ENCODE results near the gene PHACTR1.
"Not testable (repeated sequence)": the region's sequence is repeated elsewhere in the genome, so short reads cannot be mapped to it uniquely, and the experiment has no call there.

The PHACTR1 gene

GRCh38 chr6:12750416-12750815 lies 33.8 kb downstream of the PHACTR1 start:
- DNase-seq: no peak

DNA sequence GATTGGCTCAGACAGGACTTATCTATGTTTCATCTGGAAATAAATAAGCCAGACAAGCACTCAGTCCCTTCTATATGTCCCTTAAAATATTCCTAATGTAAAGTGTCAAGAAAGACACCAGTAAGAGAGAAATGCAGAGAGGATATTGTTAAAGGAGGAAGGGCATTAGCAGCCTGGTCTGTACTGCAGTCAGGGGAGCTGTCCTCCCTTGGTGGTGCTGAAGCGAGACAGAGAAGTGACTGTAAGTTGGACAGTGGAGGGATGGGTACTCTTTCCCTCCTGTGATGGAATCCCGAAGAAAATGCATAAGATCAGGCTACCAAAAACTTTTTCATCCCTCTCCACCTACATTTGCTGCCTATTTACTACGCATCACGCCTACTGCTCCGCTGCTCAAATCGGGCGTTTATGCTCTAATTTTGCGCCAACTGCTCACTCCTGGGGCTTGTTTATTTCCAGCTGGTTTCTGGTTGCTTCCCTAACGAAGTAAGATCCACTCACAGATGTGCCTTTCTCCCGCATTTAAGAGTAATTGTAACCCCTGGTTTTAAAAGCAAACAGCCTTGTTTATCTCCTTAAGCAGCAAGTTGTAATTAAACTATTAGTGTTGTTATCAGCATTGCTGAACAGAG lies 35.2 kb downstream of the PHACTR1 start:
- no peak for DNase-seq

- DNase-seq: no peak
Observed at GRCh38 chr6:12753036-12753435, 36.5 kb downstream of the PHACTR1 start.

DNA sequence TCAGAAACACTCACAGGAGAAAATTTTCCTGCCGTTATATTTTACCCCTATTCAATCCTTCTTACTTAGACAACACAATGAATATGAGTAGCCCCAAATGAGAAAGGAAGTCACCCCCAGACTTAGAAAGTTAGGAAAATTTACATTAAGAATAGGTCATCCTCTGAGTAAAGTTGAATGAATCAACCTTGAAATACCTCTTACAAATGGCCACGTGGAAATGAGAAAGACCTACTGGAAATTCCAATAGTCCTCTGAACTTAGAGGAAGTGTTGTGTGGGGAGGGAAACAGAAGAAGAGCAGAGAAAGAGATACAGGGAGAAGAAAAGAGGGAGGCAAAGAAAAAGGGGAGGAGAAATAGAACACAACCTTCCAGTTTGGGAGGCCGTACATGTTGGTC lies 43.7 kb downstream of the PHACTR1 start:
- no peak for DNase-seq

DNA sequence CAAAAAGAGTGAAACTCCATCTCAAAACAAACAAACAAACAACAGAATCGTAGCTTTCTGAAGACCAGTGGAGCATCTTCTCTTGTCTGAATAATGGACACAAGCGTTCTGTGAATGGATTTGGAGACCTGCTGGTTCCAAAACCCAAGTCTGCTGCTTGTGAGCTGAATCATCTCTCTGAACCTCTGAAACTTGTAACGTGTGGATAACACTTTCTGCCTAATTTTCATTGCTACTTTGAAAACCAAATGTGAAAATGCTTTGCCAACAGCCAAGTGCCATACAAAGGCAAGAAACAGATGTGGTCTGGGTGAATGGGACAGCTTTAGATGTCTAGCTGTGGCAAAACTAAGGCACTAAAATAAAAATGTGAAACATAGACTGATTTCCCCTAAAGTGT lies 44.3 kb downstream of the PHACTR1 start:
- DNase-seq: no peak

DNA sequence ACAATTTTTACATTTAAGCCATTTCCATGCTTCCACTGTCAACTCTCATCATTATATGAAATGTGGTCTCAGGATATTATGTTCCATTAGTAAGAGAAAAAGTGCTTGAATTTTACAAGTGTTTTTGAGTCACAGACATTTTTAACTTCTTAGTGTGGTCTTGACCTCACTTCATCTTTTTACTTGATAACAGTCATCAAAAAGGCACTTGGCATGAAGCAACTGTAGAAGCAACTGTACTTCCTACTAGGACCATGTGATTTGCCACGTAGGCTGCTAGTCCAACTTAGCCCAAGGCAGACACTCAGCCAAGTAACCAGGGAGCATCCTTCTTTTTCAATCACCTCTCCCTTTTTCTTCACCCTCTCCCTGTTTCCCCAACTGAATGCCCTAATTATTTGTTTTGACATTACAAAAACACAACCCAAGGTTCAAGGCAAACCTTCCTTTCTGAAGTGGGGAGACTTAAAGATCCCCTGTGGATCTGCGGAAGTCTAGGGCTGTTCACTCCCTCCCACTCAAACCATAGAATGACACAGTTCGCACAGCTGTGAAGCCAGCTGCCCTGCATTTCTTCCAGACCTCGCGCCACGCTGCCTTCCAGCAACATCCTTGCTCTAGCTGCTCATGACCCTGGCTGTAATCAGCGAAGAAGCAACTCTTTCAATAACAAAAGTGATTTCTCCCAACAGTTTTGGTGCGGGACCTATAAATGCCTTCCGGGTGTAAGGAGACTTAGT lies 45.0 kb downstream of the PHACTR1 start:
- no peak for DNase-seq

DNA sequence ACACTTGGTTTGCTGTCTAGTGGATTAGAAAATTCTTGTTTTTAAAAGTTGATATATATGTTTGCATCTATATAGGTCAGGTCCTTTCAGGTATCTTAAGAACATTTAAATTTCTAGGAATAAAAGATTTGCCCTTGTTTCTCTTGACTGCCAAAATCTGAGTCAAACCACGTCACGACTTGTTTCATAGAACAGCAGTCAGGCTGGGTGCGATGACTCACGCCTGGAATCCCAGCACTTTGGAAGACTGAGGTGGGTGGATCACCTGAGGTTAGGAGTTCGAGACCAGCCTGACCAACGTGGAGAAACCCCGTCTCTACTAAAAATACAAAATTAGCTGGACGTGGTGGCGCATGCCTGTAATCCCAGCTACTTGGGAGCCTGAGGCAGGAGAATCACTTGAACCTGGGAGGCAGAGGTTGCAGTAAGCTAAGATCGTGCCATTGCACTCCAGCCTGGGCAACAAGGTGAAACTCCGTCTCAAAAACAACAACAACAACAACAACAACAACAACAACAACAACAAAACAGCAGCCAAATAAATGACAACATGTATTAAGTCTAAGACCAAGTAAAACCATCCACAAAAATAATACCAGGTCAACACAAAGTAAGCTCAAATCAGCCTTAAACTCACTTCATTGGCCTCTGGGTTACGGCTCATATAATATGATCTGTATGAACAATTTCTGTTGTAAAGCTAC lies 46.3 kb downstream of the PHACTR1 start:
- DNase-seq: not testable (repeated sequence)

DNA sequence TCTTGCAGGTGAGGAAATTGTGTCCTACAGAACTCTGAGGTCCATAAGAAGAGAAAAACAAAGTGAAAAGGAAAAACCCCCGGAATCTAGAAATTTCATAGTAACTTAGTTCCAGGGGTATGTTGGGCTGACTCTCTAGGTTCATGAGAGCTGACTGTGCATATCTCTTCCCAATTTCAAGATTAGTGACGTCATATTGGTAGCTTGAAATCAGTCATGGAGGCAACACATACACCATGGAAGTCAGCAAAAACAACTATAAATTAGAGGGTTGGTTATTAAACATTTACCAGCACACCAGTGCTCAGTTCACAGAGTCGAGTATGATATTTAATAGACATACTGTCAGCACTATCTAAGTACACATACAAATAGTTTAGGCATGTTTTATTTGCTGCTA lies 49.8 kb downstream of the PHACTR1 start:
- DNase-seq: no peak

DNA sequence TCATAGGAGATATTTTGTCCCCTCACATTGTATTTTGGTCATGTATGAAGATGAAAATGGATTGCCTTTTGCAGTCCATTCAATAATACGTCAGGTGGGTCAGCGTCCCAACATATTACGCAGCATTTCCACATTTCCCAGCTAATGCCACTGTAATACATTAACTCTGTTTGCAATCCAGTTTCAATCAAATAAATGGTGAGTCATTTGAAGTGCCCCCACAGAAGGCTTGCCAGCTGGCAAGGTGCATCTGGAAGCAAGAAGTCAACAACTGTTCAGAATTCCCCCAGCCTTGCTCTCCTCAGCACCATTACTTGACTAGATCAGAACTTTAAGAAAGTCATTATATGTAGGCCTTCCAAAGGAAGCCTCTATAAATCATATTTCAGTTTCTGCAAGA lies 50.4 kb downstream of the PHACTR1 start:
- no peak for DNase-seq

- DNase-seq: no peak
Observed at GRCh38 chr6:12769556-12770256, 53.1 kb downstream of the PHACTR1 start.

GRCh38 chr6:12772416-12772815 lies 55.8 kb downstream of the PHACTR1 start:
- no peak for DNase-seq

DNA sequence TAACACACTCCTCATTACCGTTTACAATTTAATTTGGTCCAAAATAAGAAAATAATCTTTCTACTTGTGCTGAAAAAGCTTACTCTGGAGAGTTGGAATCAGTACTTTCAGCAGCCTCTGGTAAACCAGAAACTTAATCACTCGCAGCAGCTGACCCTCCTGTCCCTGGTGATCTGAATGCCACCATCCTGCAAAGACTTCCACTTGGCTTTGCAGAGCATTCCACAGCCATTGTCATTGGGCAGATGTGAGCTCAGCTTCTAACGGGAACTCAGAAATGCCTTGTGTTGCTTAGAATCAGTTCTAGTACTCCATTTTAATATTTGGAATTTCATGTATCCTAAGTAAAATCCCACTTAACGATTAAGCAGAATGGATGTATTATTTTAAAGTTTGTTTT lies 59.7 kb downstream of the PHACTR1 start:
- DNase-seq: no peak

- no peak for DNase-seq
Observed at GRCh38 chr6:12779772-12780171, 63.2 kb downstream of the PHACTR1 start.

DNA sequence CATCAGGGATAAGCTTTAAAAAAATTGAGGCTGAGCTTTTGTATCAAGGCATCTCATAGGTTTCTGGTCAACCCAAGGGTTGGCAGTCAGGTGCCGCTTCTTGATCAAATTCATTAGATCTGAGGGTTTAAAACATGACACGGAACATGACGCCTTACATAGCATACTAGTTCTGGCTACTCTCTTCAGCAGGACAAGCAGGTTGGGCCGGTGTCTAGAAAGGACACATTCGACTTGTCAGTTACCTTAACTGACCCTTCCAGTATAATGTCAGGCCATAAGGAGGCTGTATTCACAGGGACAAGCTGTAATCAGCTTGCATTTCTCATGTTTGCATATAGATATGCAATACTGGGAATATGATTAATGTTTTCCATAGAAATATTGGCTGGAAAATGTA lies 65.6 kb downstream of the PHACTR1 start:
- no peak for DNase-seq

DNA sequence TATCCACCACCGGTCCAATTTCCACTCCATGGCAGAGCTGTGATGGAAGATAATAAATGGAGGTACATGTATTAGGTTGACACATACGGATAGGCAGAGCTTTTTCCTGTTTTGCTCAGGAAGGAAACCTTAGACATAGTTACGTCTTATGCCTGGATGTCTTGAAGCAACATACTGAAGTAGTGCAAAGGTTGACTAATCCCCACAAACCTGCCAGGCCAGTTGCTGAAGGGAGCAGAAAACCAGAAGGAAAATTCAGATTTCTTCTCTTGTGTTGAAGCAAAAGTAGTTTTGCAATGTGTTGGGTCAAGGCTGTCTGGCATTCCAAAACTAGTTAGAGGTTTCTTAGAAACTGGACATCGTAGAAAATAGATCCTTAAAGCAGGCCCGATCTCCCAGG lies 68.7 kb downstream of the PHACTR1 start:
- no peak for DNase-seq

- DNase-seq: no peak
Observed at GRCh38 chr6:12785921-12786320, 69.4 kb downstream of the PHACTR1 start.

DNA sequence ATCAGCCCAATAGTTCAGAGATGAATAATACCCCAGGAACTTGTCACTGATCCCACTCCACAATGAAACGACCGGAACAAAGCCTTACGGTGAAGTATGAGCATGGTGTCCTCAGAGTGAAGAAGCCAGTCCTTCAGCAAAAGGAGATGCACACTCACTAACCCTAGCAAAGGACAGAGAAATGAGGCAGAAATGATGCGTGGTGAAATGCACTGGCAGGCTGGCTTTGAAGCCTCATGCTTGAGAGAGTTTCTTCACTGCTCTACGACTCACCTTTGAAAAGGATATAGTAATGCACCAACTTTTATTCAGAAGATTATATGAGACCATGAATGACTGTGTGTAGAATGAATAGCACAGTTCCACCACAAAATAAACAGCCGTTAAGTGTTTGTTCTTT lies 74.8 kb downstream of the PHACTR1 start:
- DNase-seq: no peak

DNA sequence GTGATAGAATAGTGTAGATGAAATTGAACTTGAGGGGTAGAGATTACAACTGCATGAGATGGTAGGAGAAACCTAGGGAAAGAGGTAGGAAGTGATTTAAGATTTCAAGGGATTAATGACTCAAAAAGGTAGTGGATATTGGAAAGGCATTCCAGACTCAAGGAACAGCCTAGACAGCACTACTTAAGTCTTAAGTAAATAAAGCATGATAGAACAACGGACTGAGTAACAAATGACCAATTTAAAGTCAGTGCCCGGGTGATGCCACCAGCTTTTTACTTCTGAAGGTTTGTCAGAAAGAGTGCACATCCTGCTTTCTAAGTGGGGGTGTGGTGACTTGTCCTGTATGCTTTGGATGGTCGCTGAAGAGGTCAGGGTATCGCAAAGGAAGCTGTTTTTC lies 81.8 kb downstream of the PHACTR1 start:
- DNase-seq: no peak

GRCh38 chr6:12800120-12800519 lies 83.6 kb downstream of the PHACTR1 start:
- DNase-seq: no peak

DNA sequence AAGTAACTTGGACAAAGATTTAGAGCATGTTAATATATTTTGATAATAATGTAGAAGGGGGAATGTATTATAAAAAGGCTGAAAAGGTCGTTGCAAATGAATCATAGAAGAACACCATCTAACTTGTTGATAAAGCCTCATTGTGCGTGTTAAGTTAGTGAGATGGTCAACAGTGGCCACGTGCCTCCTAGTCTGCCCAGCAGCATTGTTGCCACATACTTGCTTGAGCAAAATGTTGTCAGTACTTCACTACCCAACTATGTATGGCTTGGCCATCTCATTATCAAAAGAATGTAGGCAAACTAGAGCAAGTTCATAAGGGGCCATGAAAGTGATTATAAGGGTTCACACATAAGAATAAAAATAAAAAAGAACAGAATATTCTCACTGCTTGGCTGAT lies 84.6 kb downstream of the PHACTR1 start:
- DNase-seq: no peak

- no peak for DNase-seq
Observed at GRCh38 chr6:12802440-12802839, 85.9 kb downstream of the PHACTR1 start.

GRCh38 chr6:12803486-12803885 lies 86.9 kb downstream of the PHACTR1 start:
- no peak for DNase-seq

GRCh38 chr6:12804952-12805645 lies 88.5 kb downstream of the PHACTR1 start:
- no peak for DNase-seq
